T-helper 1 cell treated with Interleukin-12 subunit alpha and Interleukin-12 subunit beta and Interleukin-4 antibody, amounts not matched to agents 30 μg/mL and 1 μg/mL, for 36 hours (primary cell): ENCODE results near the gene RPS6KA6.

Source experiments
- H3K27ac Mint-ChIP-seq: one replicate; pipeline ENCODE4 v1.8.0; 2021; ENCODE audit warnings: mild to moderate bottlenecking, mixed read lengths
- H3K27me3 Mint-ChIP-seq: one replicate; pipeline ENCODE4 v1.8.0; 2021; ENCODE audit warnings: low read depth, mixed read lengths
- H3K36me3 Mint-ChIP-seq: one replicate; pipeline ENCODE4 v1.8.0; 2021; ENCODE audit warnings: low read depth, mixed read lengths
- H3K4me1 Mint-ChIP-seq: one replicate; pipeline ENCODE4 v1.8.0; 2021; ENCODE audit warnings: low read depth, mixed read lengths
- H3K4me3 Mint-ChIP-seq: one replicate; pipeline ENCODE4 v1.8.0; 2021; ENCODE audit warnings: mild to moderate bottlenecking, moderate library complexity, mixed read lengths
- H3K9me3 Mint-ChIP-seq: one replicate; pipeline ENCODE4 v1.8.0; 2021; ENCODE audit warnings: mixed read lengths

RPS6KA6 gene

DNA sequence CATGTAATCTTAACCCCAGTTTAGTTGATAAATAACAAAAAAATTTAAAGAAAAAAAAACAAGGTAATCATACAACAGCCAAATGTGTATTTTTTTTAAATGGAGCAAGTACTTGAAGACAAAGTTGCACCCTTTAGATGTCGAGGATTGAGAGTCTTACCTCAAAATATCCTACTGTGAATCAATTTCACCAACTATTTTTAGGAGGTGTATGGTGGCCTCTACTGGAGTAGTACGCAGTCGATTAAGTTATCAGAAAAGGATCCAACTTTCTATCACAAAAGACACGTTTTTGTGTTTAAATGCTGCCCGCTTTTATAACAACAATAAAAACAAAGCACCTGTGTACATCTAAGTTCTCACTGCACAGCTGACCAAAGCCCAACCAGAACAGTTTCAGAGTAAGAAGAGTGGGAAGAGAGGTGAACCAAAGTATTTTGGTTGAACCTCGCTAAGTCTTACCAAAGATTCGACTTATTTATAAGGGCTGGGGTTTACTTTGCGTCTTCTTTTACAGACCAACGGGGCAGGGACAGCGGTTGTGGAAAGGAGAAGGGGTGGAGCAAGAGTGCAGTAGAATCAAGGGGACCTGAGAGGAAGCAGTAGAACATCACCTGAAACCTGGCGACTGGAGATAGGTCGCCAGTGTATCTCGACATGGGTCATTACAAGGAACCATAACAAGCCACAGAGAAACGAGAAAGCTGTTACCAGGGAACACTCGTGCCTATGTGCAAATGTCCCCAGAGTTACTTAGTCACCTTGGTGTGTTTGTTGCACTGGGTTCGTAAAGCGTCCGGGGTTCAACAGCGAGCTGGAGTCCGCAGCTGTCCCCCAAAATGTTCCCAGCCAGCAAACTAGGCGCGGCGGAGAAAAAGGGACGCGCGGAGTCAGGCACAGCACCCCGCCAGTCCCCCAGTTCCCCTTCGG lies 1.1 kb downstream of the RPS6KA6 start:
- Mint-ChIP-seq H3K4me3 (no peak overlapping the region), H3K9me3 (no peaks in the 10 kb centered on the region), H3K4me1 (no peaks in the 10 kb centered on the region), H3K27me3 (peaks cover 13% of the 10 kb centered on the region), H3K27ac (no peak overlapping the region), H3K36me3 (no peaks in the 10 kb centered on the region)

DNA sequence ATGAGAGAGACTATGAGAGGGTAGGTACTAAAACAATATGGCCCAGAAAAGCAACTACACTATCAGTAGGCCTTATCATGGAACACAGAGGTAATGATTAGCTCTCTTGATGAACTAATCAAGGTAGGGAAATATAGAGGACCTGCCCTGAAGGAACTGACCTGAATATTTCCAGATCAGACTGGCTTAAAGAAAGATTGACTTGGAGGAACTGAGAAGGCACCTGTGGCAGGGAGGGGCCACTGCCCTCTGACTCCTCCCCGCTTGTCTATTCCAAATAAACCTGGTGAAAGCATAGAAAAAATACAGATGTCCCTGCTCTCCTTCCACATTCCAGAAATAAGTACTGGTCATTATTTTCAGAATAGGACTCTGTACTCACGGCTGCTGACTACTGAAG lies 5.5 kb downstream of the RPS6KA6 start:
- Mint-ChIP-seq H3K4me1 (no peaks in the 10 kb centered on the region), H3K27ac (no peak overlapping the region), H3K27me3 (peaks cover 8% of the 10 kb centered on the region), H3K9me3 (no peaks in the 10 kb centered on the region), H3K36me3 (no peaks in the 10 kb centered on the region), H3K4me3 (no peak overlapping the region)

- H3K4me1 Mint-ChIP-seq = no peaks in the 10 kb centered on the region
- no peaks in the 10 kb centered on the region for H3K9me3 Mint-ChIP-seq
- H3K36me3 Mint-ChIP-seq = no peaks in the 10 kb centered on the region
- H3K27me3 Mint-ChIP-seq = no peaks in the 10 kb centered on the region
- H3K27ac Mint-ChIP-seq = no peak overlapping the region
- H3K4me3 Mint-ChIP-seq = no peak overlapping the region
Measured at GRCh38 chrX:84175958-84176357, 12.0 kb downstream of the RPS6KA6 start.

DNA sequence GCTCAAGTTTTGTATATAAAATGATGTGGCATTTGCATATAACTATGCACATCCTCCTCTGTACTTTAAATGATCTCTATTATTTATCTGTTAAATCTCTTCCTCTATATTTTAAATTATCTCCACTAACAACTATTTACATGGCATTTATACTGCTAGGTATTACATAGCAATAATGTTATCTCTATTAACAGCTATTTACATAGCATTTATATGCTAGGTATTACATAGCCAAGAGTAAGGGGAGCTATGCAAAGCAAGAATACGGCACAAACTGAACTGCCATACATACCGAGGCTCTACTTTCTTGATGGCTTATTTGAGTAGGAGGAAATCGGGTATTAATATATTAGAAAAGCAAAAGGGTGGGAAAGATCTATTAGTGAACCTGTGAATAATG lies 12.7 kb downstream of the RPS6KA6 start:
- Mint-ChIP-seq H3K27me3 (no peaks in the 10 kb centered on the region), H3K27ac (no peak overlapping the region), H3K4me1 (no peaks in the 10 kb centered on the region), H3K4me3 (no peak overlapping the region), H3K36me3 (no peaks in the 10 kb centered on the region), H3K9me3 (no peaks in the 10 kb centered on the region)

GRCh38 chrX:84174348-84174747 lies 13.7 kb downstream of the RPS6KA6 start:
- no peaks in the 10 kb centered on the region for H3K27me3 Mint-ChIP-seq
- no peaks in the 10 kb centered on the region for H3K9me3 Mint-ChIP-seq
- no peaks in the 10 kb centered on the region for H3K36me3 Mint-ChIP-seq
- H3K4me3 Mint-ChIP-seq = no peak overlapping the region
- H3K27ac Mint-ChIP-seq = no peak overlapping the region
- no peaks in the 10 kb centered on the region for H3K4me1 Mint-ChIP-seq

DNA sequence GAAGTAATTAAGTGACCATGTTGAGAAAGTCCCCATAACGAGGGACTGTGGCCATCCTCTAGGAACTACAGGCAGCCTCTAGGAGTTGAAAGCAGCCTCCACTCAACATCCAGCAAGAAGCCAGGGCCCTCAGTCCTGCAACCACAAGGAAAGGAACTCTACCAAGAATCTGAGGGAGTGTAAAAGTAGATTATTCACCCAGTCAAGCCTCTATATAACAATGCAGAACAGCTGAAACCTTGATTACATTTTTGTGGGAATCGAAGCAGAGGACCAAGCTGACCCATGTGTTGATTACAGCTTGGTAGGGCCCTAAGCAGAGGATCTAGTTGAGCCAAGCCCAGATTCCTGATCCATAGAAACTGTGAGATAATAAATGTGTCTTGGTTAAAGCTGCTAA lies 17.1 kb downstream of the RPS6KA6 start:
- no peaks in the 10 kb centered on the region for H3K9me3 Mint-ChIP-seq
- H3K36me3 Mint-ChIP-seq = no peaks in the 10 kb centered on the region
- no peaks in the 10 kb centered on the region for H3K27me3 Mint-ChIP-seq
- H3K4me1 Mint-ChIP-seq = no peaks in the 10 kb centered on the region
- no peak overlapping the region for H3K4me3 Mint-ChIP-seq
- no peak overlapping the region for H3K27ac Mint-ChIP-seq

- Mint-ChIP-seq H3K27ac (no peak overlapping the region), H3K4me3 (no peak overlapping the region), H3K9me3 (no peaks in the 10 kb centered on the region), H3K4me1 (no peaks in the 10 kb centered on the region), H3K36me3 (no peaks in the 10 kb centered on the region), H3K27me3 (no peaks in the 10 kb centered on the region)
Measured at GRCh38 chrX:84168574-84168973, 19.4 kb downstream of the RPS6KA6 start.

- no peak overlapping the region for H3K27ac Mint-ChIP-seq
- H3K36me3 Mint-ChIP-seq = no peaks in the 10 kb centered on the region
- no peaks in the 10 kb centered on the region for H3K4me1 Mint-ChIP-seq
- no peaks in the 10 kb centered on the region for H3K9me3 Mint-ChIP-seq
- H3K27me3 Mint-ChIP-seq = no peaks in the 10 kb centered on the region
- H3K4me3 Mint-ChIP-seq = no peak overlapping the region
Measured at GRCh38 chrX:84168095-84168494, 19.9 kb downstream of the RPS6KA6 start.

DNA sequence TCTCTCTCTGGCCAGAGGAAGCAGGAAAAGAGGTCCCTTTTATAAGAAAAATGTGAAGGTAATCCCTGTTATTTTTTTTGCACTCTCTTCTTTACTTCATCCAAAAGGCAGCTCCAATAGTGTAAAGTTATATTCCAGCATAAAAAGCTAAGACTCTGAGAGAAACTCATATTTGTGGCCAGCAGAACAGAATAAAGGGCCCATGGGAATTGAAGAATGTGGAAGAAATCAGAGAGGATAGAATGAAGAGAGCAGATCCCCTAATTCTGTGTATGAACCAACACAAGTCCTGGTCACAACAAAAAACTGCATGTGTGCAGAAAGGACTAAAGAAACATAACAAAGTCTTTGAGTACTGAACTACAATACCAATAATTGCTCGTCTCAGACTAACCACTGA lies 22.3 kb downstream of the RPS6KA6 start:
- Mint-ChIP-seq H3K4me3 (no peak overlapping the region), H3K27me3 (no peaks in the 10 kb centered on the region), H3K36me3 (no peaks in the 10 kb centered on the region), H3K9me3 (no peaks in the 10 kb centered on the region), H3K4me1 (no peaks in the 10 kb centered on the region), H3K27ac (no peak overlapping the region)

DNA sequence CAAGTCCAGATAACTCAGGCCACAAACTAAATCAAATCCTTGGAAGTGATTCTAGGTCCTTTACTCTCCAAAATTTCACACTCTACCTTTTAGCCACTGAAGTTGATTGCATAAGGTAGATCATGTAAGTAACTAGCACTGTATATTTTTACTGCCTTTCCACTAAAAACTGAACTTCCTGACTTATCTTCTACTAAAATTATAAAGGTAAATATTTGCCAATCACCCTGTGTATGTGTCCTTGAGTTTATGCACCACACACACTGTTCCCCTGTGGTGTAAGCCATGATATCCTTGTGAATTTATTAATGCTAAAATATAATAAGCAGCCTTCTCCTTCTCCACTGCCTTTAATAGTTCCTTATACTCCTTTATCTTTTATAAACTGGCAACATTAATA lies 25.6 kb downstream of the RPS6KA6 start:
- H3K27ac Mint-ChIP-seq = no peak overlapping the region
- no peaks in the 10 kb centered on the region for H3K27me3 Mint-ChIP-seq
- H3K9me3 Mint-ChIP-seq = no peaks in the 10 kb centered on the region
- no peak overlapping the region for H3K4me3 Mint-ChIP-seq
- H3K4me1 Mint-ChIP-seq = no peaks in the 10 kb centered on the region
- H3K36me3 Mint-ChIP-seq = no peaks in the 10 kb centered on the region

GRCh38 chrX:84161641-84162040 lies 26.4 kb downstream of the RPS6KA6 start:
- Mint-ChIP-seq H3K27me3 (no peaks in the 10 kb centered on the region), H3K4me3 (no peak overlapping the region), H3K27ac (no peak overlapping the region), H3K4me1 (no peaks in the 10 kb centered on the region), H3K36me3 (no peaks in the 10 kb centered on the region), H3K9me3 (no peaks in the 10 kb centered on the region)

- H3K27me3 Mint-ChIP-seq = no peaks in the 10 kb centered on the region
- no peak overlapping the region for H3K4me3 Mint-ChIP-seq
- H3K27ac Mint-ChIP-seq = no peak overlapping the region
- H3K4me1 Mint-ChIP-seq = no peaks in the 10 kb centered on the region
- no peaks in the 10 kb centered on the region for H3K9me3 Mint-ChIP-seq
- no peaks in the 10 kb centered on the region for H3K36me3 Mint-ChIP-seq
Measured at GRCh38 chrX:84160736-84161135, 27.3 kb downstream of the RPS6KA6 start.

DNA sequence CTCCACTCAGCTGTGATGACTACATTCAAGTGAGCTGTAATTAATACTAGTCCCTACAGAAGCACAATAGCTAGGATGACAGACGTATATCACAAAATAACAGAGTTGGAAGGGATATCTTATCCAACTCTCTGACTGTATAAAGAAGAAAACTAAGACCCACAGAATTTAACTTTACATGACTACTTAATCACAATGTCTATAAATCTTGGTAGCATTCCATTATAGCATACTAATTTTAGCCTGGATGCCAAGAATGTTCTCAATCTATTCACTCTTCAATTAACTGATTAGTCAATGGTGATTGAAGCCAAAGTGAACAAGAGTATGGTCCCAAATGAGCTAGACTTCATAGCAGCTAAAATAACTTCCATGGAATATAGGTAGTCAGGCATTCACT lies 31.2 kb downstream of the RPS6KA6 start:
- Mint-ChIP-seq H3K27ac (no peak overlapping the region), H3K36me3 (no peaks in the 10 kb centered on the region), H3K4me3 (no peak overlapping the region), H3K9me3 (no peaks in the 10 kb centered on the region), H3K27me3 (no peaks in the 10 kb centered on the region), H3K4me1 (no peaks in the 10 kb centered on the region)

- Mint-ChIP-seq H3K27ac (no peak overlapping the region), H3K4me3 (no peak overlapping the region), H3K36me3 (no peaks in the 10 kb centered on the region), H3K4me1 (no peaks in the 10 kb centered on the region), H3K9me3 (no peaks in the 10 kb centered on the region), H3K27me3 (no peaks in the 10 kb centered on the region)
Measured at GRCh38 chrX:84155938-84156337, 32.1 kb downstream of the RPS6KA6 start.

- Mint-ChIP-seq H3K27me3 (no peaks in the 10 kb centered on the region), H3K36me3 (no peaks in the 10 kb centered on the region), H3K9me3 (no peaks in the 10 kb centered on the region), H3K27ac (no peak overlapping the region), H3K4me1 (no peaks in the 10 kb centered on the region), H3K4me3 (no peak overlapping the region)
Measured at GRCh38 chrX:84153538-84153937, 34.5 kb downstream of the RPS6KA6 start.
